Measurements from ENCODE around the gene DEPDC4.

- TF ChIP-seq, protein P1, sequence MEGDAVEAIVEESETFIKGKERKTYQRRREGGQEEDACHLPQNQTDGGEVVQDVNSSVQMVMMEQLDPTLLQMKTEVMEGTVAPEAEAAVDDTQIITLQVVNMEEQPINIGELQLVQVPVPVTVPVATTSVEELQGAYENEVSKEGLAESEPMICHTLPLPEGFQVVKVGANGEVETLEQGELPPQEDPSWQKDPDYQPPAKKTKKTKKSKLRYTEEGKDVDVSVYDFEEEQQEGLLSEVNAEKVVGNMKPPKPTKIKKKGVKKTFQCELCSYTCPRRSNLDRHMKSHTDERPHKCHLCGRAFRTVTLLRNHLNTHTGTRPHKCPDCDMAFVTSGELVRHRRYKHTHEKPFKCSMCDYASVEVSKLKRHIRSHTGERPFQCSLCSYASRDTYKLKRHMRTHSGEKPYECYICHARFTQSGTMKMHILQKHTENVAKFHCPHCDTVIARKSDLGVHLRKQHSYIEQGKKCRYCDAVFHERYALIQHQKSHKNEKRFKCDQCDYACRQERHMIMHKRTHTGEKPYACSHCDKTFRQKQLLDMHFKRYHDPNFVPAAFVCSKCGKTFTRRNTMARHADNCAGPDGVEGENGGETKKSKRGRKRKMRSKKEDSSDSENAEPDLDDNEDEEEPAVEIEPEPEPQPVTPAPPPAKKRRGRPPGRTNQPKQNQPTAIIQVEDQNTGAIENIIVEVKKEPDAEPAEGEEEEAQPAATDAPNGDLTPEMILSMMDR (IDR thresholded peaks at IDR 0.05), result no peak
- no peak for TF ChIP-seq POLR2A (IDR thresholded peaks at IDR 0.05)
Observed at GRCh38 chr12:100229036-100229635, 37.7 kb downstream of the DEPDC4 start.
